Neutrophil (primary cell): ENCODE measurements around the gene MGMT.

Experiments
- H3K27ac ChIP-seq: fragments of 200-600 bp; sonication (generic); 2 replicates; pipeline ENCODE4 v1.5.1; 2016; ENCODE audit warnings: mild to moderate bottlenecking, moderate library complexity
- H3K27me3 ChIP-seq: fragments of 200-600 bp; sonication (generic); 2 replicates; pipeline ENCODE4 v1.6.0; 2016; ENCODE audit warnings: mild to moderate bottlenecking
- H3K36me3 ChIP-seq: fragments of 200-600 bp; sonication (generic); 2 replicates; pipeline ENCODE4 v1.5.1; 2017
- H3K4me1 ChIP-seq, 2 experiments: fragments of 200-600 bp in 1 of 2; sonication (generic) in 1 of 2; 1 replicate in 1 of 2; 2 replicates in 1 of 2; pipeline versions ENCODE4 v1.5.1 to v1.6.1; 2013 to 2016; ENCODE audit warnings: low read depth in 1 of 2, low read length in 1 of 2, mild to moderate bottlenecking in 1 of 2, moderate library complexity in 1 of 2; ENCODE audit not compliant: control insufficient read depth in 1 of 2, insufficient read depth in 1 of 2
- H3K4me3 ChIP-seq, 2 experiments: fragments of 200-600 bp in 1 of 2; sonication (generic) in 1 of 2; 1 replicate in 1 of 2; 2 replicates in 1 of 2; pipeline ENCODE4 v1.5.1; 2013 to 2016; ENCODE audit warnings: low read depth in 1 of 2, low read length in 1 of 2, mild to moderate bottlenecking in 1 of 2, moderate library complexity in 1 of 2
- H3K9me3 ChIP-seq: fragments of 200-600 bp; sonication (generic); 2 replicates; pipeline ENCODE4 v1.5.1; 2016
- TF ChIP-seq, protein P1 (sequence below): fragments of 200-600 bp; sonication (generic); IDR thresholded peaks from 2 replicates; pipeline ENCODE4 v1.5.1; 2016; ENCODE audit warnings: antibody characterized with exemption

The MGMT gene

DNA sequence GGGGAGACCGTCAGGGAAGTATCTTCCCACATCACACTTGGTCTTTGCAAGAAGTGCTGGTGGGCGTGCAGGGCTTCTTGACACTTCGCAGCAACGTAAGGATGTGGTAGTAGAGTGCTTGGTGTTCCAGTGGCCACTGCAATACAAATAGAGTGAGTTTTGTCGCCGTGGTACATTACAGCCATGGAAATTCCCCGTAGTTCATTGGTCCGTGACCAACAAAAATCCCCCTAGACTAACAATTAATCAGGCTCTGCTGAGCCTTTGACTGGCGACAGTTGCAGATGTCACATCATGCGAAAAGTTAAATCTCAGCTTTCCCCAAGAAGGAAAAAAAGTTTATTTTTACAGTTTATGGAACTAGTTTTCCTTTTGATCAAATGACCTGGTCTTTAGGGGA is 134.7 kb downstream of the MGMT start:
- no peaks in the 10 kb centered on the region for H3K36me3 ChIP-seq
- H3K4me3 ChIP-seq: no peak overlapping the region
- TF ChIP-seq, protein P1, sequence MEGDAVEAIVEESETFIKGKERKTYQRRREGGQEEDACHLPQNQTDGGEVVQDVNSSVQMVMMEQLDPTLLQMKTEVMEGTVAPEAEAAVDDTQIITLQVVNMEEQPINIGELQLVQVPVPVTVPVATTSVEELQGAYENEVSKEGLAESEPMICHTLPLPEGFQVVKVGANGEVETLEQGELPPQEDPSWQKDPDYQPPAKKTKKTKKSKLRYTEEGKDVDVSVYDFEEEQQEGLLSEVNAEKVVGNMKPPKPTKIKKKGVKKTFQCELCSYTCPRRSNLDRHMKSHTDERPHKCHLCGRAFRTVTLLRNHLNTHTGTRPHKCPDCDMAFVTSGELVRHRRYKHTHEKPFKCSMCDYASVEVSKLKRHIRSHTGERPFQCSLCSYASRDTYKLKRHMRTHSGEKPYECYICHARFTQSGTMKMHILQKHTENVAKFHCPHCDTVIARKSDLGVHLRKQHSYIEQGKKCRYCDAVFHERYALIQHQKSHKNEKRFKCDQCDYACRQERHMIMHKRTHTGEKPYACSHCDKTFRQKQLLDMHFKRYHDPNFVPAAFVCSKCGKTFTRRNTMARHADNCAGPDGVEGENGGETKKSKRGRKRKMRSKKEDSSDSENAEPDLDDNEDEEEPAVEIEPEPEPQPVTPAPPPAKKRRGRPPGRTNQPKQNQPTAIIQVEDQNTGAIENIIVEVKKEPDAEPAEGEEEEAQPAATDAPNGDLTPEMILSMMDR: no peak
- no peak overlapping the region for H3K27ac ChIP-seq
- no peaks in the 10 kb centered on the region for H3K27me3 ChIP-seq
- H3K4me1 ChIP-seq: no peaks in the 10 kb centered on the region
- no peaks in the 10 kb centered on the region for H3K9me3 ChIP-seq

DNA sequence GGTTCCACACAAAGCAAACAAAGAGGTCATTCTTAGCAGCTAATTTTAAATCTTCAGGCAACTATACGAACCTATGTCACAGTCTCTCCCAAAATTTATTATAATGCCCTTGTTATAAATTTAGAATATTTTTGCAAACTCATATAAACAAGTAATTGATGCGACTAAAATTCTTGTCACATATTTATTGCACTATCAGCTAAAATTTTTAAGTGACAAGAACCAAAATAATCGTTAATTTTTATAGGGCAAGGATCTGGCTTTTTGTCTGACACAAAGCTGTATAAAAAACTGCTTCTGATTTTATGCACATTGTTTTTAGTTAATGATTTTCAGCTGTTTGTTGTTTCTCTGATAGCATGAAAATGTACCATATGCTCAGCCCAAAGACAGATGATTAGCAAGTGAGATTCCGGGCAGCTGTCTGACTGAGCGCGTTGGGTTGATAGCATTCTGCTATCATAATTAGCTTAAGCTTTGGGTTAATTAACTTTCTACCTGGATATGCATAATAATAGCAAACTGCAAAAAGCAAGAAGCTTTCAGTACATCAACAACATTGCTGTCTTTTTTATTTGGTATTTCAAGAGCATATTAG is 136.0 kb downstream of the MGMT start:
- Histone ChIP-seq H3K4me3 (no peak overlapping the region), H3K27me3 (no peaks in the 10 kb centered on the region), H3K36me3 (no peaks in the 10 kb centered on the region), H3K4me1 (no peaks in the 10 kb centered on the region), H3K9me3 (no peaks in the 10 kb centered on the region), H3K27ac (no peak overlapping the region)
- TF ChIP-seq, protein P1: no peak

DNA sequence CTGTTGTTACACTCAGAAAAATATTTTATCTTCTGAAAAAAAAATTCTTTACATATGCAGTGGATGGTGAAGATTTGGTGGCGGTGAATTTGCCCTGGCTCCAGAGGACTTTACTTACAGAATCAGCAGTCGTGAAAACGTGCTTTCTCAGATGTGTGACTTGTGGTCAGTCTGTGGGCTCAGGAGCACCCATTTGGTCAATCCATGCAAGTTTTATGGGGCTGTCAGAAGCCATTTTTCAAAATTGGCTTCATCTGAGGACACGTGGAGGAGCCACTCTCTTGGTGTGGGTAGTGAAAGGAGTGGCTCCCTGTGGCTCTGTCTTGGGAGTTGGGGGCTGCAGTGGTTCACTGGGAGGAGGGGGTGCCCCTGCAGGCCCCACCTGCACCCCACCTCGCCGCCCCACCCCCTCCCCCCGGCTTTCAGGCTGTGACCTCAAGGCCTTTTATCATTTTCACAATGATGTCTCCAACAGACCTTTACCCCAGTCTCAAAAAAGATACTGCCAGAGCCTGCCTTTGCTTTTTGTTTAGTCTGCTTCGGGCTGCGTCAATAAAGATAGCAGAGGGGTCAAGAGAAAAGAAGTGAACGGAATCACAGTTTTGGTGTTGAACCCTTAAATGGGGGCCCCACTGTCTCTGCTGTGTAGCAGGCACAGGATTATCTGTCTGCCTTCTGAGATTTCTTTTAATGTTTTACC is 137.4 kb downstream of the MGMT start:
- Histone ChIP-seq H3K9me3 (no peaks in the 10 kb centered on the region), H3K4me3 (no peak overlapping the region), H3K36me3 (no peaks in the 10 kb centered on the region), H3K27me3 (no peaks in the 10 kb centered on the region), H3K27ac (no peak overlapping the region), H3K4me1 (no peaks in the 10 kb centered on the region)
- TF ChIP-seq, protein P1: no peak

DNA sequence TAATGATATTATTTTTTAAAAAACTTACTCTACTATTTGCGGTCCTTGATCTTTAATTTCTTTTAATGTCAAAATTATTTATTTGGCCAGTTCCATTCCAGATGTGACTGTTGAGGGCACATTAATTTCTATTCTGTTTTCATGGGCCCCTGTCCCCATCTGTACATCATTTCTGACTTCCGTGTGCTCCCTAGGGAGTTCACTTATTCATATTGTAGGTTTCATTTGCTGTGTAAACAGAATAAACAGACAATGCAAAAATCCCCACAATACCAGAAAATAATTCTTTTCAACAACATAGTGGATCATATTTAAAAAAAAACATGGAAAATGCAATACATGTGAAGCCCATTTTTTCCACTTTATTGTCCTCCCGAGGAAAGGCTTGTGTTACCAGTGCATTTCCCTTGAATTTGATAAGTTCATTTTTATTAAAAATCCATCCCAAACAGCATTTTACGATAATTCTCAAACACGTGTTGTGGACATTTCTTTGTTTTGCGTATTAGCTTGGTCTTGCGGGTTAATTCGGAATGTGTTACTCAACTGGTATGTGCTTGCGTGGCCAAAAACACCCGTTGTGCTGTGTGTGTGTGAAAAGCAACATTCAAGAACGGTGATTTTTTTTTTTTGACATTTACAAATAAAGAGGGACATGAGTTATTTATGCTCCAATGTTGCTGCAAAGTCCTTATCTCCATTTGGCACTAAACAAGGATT is 138.4 kb downstream of the MGMT start:
- Histone ChIP-seq H3K27ac (no peak overlapping the region), H3K4me3 (no peak overlapping the region), H3K9me3 (no peaks in the 10 kb centered on the region), H3K27me3 (no peaks in the 10 kb centered on the region), H3K36me3 (no peaks in the 10 kb centered on the region), H3K4me1 (no peaks in the 10 kb centered on the region)
- TF ChIP-seq, protein P1: no peak

DNA sequence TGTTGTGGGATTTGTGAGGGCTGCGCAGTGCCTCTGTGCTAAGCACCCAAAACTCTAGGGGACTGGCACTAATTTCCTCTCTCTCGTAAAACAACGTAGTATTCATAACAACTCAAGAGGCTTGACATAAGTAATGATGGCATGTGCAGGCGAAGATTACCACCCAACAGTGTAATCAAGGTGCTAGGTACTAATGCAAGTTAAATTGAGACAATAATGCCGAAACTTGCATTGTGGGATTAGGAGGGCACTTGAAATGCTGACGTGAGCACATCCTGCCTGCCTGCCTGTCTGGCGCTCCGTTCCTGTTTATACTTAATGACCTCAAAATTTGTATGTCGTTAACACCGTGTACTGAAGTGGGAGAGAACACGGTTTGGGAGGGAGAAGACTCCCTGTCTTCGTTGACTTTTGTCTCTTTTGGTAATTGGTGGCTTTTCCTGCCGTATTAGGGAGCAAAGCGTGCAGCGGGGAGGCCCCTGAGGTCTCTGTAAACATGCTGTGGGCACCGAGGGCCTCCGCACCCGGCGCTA is 139.0 kb downstream of the MGMT start:
- Histone ChIP-seq H3K4me3 (no peak overlapping the region), H3K27ac (no peak overlapping the region), H3K36me3 (no peaks in the 10 kb centered on the region), H3K27me3 (no peaks in the 10 kb centered on the region), H3K9me3 (no peaks in the 10 kb centered on the region), H3K4me1 (no peaks in the 10 kb centered on the region)
- TF ChIP-seq, protein P1: no peak
